Thyroid gland (tissue), 4 donors: ENCODE results near the gene SCAF8. TPM values are rescaled to one million over a fixed set of nuclear protein-coding genes. Genes with fewer than 3 reads are reported as not detected.
"Not testable (repeated sequence)": the region's sequence is repeated elsewhere in the genome, so short reads cannot be mapped to it uniquely, and the experiment has no call there.

Source experiments
- DNase-seq, 2 donors: peaks; one replicate each; pipeline ENCODE4 v3.0.0-alpha.2; 2019
- H3K27ac ChIP-seq, 3 donors: fragments of 200-600 bp; sonication (generic); 1 replicate in 2 of 3; 2 replicates in 1 of 3; pipeline ENCODE4 v1.5.1; 2016 to 2019; ENCODE audit warnings: mild to moderate bottlenecking in 1 of 3, moderate library complexity in 1 of 3
- H3K27me3 ChIP-seq: fragments of 200-600 bp; sonication (generic); one replicate; pipeline ENCODE4 v1.5.1; 2019
- H3K36me3 ChIP-seq, 2 donors: fragments of 200-600 bp; sonication (generic); one replicate each; pipeline ENCODE4 v1.5.1; 2016 to 2019
- H3K4me1 ChIP-seq, 2 donors: fragments of 200-600 bp; sonication (generic); one replicate each; pipeline ENCODE4 v1.5.1; 2017 to 2019
- H3K4me3 ChIP-seq, 3 donors: fragments of 200-600 bp; sonication (generic); replicated peaks in 1 of 3; 1 replicate in 2 of 3; 2 replicates in 1 of 3; pipeline ENCODE4 v1.5.1; 2016; ENCODE audit warnings: mild to moderate bottlenecking in 1 of 3
- H3K9me3 ChIP-seq: fragments of 200-600 bp; sonication (generic); one replicate; pipeline ENCODE4 v1.5.1; 2017
- POLR2A ChIP-seq, 2 donors: fragments of 450-650 bp; IDR thresholded peaks; one replicate each; pipeline ENCODE4 v1.6.1; 2017; ENCODE audit warnings: antibody characterized with exemption in 2 of 2, mild to moderate bottlenecking in 2 of 2, moderate library complexity in 1 of 2
- WGBS, 2 donors: methylation state at CpG; one replicate each; pipeline ENCODE4 v1.1.5; 2017; 5-methylcytosine and 5-hydroxymethylcytosine counted together
- intact Hi-C: fragments of 100-400 bp; cut with DNase I; formaldehyde crosslinking; loops from one replicate; pipeline ENCODE4 v1.15.1; 2023
- total RNA-seq, 4 donors: library from RNA; depleted of rRNA; stranded (reverse); fragments of >200 nt; gene quantifications; one replicate each; pipeline ENCODE4 v1.2.3, GENCODE V29; 2016
- TF ChIP-seq, protein P1 (sequence below), 6 experiments: fragments of 200-600 bp in 3 of 6; fragments of 450-650 bp in 3 of 6; sonication (generic) in 3 of 6; IDR thresholded peaks; one replicate each; pipeline ENCODE4 v1.5.1; 2016 to 2019; ENCODE audit warnings: antibody characterized with exemption in 6 of 6, mild to moderate bottlenecking in 2 of 6, inconsistent platforms in 1 of 6, moderate library complexity in 1 of 6

Gene SCAF8
- total RNA-seq, 4 donors from 2014 or later, result 60.9 to 88.8 (median 65.1) TPM

DNA sequence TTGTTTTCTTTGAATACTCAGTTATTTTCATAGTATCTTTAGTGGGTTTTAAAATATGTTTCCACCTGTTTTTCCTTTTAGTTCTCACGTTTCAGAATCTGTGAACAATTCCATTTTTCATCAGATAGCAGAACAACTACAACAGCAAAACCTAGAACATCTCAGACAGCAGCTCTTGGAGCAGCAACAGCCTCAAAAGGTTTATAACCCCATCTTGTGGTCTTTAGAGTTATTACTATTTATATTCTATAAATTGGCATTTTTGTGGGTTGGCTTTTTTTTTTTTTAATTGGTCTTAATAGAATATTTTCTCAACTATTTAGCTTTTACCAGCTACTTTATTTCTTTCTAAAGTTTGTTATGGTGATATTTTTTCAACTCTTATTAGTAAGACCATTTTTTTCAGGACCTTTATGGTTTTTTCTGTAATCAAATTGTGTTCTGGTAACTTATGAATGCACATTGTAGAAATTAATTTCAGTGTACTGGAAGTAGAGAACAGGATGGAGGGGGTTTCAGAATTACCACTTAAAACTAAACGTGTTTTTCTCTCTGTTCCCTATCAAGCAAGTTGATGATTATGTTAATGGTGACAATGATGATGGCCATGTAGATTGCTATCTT lies 72.2 kb downstream of the SCAF8 start:
- intact Hi-C loops, result loop anchor here (5.0 kb wide), 2 partner anchors 68 to 128 kb away; no protein-coding TSS in a partner anchor
- no peak for DNase-seq
- Histone ChIP-seq H3K36me3 (peaks cover 12 to 14% of the 10 kb centered on the region in 2 donors), H3K4me3 (no peak overlapping the region), H3K9me3 (no peaks in the 10 kb centered on the region), H3K27ac (no peak overlapping the region), H3K4me1 (peaks cover 3 to 8% of the 10 kb centered on the region in 2 donors), H3K27me3 (no peaks in the 10 kb centered on the region)
- no peak for TF ChIP-seq POLR2A (IDR thresholded peaks at IDR 0.05)
- TF ChIP-seq, protein P1, sequence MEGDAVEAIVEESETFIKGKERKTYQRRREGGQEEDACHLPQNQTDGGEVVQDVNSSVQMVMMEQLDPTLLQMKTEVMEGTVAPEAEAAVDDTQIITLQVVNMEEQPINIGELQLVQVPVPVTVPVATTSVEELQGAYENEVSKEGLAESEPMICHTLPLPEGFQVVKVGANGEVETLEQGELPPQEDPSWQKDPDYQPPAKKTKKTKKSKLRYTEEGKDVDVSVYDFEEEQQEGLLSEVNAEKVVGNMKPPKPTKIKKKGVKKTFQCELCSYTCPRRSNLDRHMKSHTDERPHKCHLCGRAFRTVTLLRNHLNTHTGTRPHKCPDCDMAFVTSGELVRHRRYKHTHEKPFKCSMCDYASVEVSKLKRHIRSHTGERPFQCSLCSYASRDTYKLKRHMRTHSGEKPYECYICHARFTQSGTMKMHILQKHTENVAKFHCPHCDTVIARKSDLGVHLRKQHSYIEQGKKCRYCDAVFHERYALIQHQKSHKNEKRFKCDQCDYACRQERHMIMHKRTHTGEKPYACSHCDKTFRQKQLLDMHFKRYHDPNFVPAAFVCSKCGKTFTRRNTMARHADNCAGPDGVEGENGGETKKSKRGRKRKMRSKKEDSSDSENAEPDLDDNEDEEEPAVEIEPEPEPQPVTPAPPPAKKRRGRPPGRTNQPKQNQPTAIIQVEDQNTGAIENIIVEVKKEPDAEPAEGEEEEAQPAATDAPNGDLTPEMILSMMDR (IDR thresholded peaks at IDR 0.05), result peak in 5 of 6 experiments; percentile 10 to 64 (median 45)
- 51 to 64% methylated on average over 2 of the region's 2 CpGs for WGBS, 2 donors

DNA sequence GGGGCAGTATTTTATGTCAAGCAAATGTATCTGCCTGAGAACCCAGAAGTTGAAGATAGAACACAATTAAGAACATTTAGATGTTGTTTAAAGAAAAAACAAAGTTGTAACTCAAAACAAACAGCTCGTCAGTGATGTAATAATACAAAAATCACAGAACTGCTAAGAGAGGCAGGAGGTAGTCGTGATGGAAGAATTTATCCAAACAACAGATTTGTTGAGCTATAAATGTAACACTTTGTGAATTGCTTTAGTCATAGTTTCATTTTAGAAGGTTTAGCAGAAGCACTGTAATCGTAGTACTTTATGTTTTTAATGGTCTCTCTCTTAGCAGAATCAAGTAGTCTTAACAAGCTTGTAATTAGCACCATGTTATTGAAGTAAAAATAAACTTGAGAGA lies 73.6 kb downstream of the SCAF8 start:
- no peaks in the 10 kb centered on the region for H3K27me3 ChIP-seq
- no peak overlapping the region for H3K4me3 ChIP-seq
- peak overlapping the region in 2 of 3 donors; percentile 20 to 75 for H3K27ac ChIP-seq
- intact Hi-C loops, result loop anchor here (5.0 kb wide), 2 partner anchors 70 to 130 kb away; no protein-coding TSS in a partner anchor
- WGBS, 2 donors, result 33 to 35% methylated on average over 3 of the region's 3 CpGs
- TF ChIP-seq, protein P1 (IDR thresholded peaks at IDR 0.05), result no peak
- TF ChIP-seq POLR2A (IDR thresholded peaks at IDR 0.05), result no peak
- H3K4me1 ChIP-seq, result peaks cover 0 to 8% of the 10 kb centered on the region in 2 donors
- DNase-seq, result no peak
- peaks cover 18 to 23% of the 10 kb centered on the region in 2 donors for H3K36me3 ChIP-seq
- H3K9me3 ChIP-seq, result no peaks in the 10 kb centered on the region

DNA sequence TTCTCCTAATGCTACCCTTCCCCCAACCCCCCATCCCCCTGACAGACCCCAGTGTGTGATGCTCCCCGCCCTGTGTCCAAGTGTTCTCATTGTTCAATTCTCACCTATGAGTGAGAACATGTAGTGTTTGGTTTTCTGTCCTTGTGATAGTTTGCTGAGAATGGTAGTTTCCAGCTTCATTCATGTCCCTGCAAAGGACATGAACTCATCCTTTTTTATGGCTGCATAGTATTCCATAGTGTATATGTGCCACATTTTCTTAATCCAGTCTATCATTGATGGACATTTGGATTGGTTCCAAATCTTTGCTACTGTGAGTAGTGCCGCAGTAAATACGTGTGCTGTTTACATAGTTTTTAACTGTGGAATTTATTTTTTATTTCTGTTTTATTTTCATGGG lies 78.4 kb downstream of the SCAF8 start:
- Histone ChIP-seq H3K4me1 (peaks cover 26 to 28% of the 10 kb centered on the region in 2 donors), H3K36me3 (peaks cover 21 to 23% of the 10 kb centered on the region in 2 donors)
- DNase-seq, intact Hi-C loops, H3K27me3 ChIP-seq, H3K9me3 ChIP-seq, H3K27ac ChIP-seq, H3K4me3 ChIP-seq: not testable (repeated sequence)
- WGBS, 2 donors, result 97 to 99% methylated on average over 3 of the region's 3 CpGs

DNA sequence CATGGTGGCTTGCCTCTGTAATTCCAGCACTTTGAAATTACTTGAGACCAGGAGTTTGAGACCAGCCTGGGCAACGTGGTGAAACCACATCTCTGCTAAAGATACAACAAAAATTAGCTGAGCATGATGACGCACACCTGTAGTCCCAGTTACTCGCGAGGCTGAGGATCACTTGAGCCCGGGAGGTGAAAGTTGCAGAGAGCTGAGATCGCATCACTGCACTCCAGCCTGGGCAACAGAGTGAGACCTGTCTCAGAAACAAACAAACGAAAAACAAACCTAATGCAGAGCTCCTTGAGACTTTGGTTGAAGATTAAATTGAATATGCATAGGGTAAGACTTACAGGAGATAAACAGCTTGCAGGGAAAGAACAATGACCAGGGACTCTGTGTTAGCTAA lies 80.8 kb downstream of the SCAF8 start:
- Histone ChIP-seq H3K4me1 (peaks cover 22 to 31% of the 10 kb centered on the region in 2 donors), H3K27me3 (no peaks in the 10 kb centered on the region), H3K9me3 (no peaks in the 10 kb centered on the region), H3K4me3 (no peak overlapping the region), H3K27ac (peak overlapping the region; percentile 41 to 87 (median 77)), H3K36me3 (peaks cover 13 to 17% of the 10 kb centered on the region in 2 donors)
- TF ChIP-seq, protein P1 (IDR thresholded peaks at IDR 0.05), result no peak
- peak in 1 of 2 donors; percentile 22 for TF ChIP-seq POLR2A (IDR thresholded peaks at IDR 0.05)
- 37 to 42% methylated on average over 7 of the region's 7 CpGs for WGBS, 2 donors
- peak; percentile 72 to 87 for DNase-seq
- intact Hi-C loops, result no loop called here

DNA sequence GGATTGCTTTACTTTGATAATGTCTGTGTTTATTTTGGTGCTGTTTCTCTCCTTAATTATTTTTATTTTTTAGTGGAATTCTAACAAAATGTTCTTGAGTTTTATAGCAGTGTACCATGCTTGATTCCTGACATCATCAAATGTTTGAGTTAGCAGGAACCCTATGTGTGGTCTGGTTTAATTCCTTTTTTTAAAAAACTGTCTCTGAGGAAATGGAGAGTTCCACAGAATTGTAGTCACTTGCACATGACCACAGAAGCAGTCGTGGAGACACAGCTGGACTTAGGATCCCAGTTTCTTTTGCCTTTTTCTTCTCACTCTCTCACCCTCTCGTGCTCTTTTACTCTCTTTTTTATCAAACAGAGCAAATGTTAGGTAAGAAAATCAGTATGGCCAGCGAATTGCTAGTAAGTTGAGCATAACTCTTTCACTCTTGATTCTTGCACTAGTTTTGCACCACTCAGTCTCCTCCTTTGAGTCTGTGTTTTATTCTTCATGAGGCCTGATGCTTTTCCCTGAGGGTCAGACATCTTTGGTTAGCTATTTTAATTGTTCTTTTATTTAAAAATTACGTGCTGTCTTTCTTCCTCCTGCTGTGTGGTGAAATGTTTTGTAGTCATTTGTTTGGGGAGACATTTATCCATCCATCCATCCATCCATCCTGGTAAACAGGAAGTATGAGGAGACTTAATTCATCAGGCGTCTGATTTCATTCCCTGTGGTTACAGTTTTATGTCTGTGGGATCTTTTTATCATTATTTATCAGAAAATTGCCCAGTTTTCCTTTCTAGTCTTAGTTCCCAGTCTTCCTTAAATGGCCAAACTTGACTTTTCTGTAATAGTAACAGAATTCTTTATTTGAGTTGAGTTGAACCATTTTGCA lies 83.0 kb downstream of the SCAF8 start:
- 74 to 82% methylated on average over 5 of the region's 5 CpGs for WGBS, 2 donors
- H3K27ac ChIP-seq, result peak overlapping the region; percentile 50 to 87 (median 62)
- TF ChIP-seq POLR2A (IDR thresholded peaks at IDR 0.05), result no peak
- TF ChIP-seq, protein P1 (IDR thresholded peaks at IDR 0.05), result peak in 1 of 6 experiments; percentile 6
- DNase-seq, result no peak
- peaks cover 37 to 47% of the 10 kb centered on the region in 2 donors for H3K4me1 ChIP-seq
- intact Hi-C loops, result no loop called here
- H3K36me3 ChIP-seq, result peaks cover 4 to 12% of the 10 kb centered on the region in 2 donors
- no peak overlapping the region for H3K4me3 ChIP-seq
- H3K9me3 ChIP-seq, result no peaks in the 10 kb centered on the region
- H3K27me3 ChIP-seq, result no peaks in the 10 kb centered on the region
